ENCODE results near the gene FA2H. TPM values are rescaled to one million over a fixed set of nuclear protein-coding genes. Genes with fewer than 3 reads are reported as not detected.
A peak's percentile ranks its signal among the peaks of the same experiment; 100 is the strongest.

FA2H gene
- total and polyA plus RNA-seq, 2 of the 13 experiments (the other 11 are each of a cell fraction or from before 2014, with no cell fraction given), result 0.20 TPM; not detected in 1

DNA sequence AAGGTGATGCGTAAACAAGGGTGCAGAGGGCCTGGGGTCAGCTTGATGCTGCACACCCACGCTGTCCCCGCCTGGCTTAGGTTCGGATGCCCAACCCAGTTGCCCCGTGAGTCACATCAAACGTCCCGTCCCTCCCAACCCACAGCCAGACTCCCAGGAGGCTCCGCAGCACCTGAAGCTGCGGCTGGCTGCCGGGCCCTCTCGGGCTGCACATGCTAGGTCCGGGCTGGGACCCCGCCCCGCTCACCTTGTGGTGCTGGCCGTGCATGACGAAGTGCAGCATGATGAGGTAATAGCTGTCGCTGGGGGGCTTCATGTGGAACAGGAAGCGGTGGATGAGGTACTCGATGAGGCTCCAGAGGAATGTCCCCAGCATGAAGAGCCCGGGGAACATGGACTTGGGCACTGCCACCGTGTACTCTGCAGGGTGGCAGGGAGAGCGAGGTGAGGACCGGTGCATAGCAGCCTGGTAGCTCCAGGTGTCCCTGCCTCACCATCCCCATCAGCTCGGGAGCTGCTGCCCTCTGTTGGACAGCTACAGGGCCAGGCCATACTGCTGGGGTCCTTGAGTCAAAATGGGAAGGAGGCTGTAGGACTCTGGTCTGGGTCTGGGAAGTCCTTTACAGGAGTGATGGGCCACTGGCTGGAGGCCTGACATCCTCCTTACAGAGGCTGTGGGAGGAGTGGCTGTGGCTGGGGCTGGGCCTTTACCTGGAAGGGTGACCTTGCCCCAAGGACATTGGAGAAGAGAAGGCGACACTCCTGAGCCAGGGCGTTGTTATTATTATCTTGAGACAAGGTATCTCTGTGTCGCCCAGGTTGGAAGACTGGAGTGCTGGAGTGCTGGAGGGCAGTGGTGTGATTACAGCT lies 55.6 kb downstream of the FA2H start:
- no peak overlapping the region for H3K27ac ChIP-seq (ENCODE audit: extremely low read length, insufficient read depth, low read length)
- H2AFZ ChIP-seq (ENCODE audit: low read length), result no peak overlapping the region
- no peaks in the 10 kb centered on the region for H4K20me1 ChIP-seq (ENCODE audit: insufficient read depth, low read length)
- peaks cover 14 to 50% of the 10 kb centered on the region in 2 experiments for H3K27me3 ChIP-seq (ENCODE audit: control insufficient read depth in 1 of 2, insufficient read depth in 2 of 2, low read length in 2 of 2)
- in situ Hi-C loops (cut with HindIII; ENCODE audit: extremely low pct_ligation_motif_present, low pct_unique_long_range_greater_than_20kb) (no loop called here), intact Hi-C loops (cut with micrococcal nuclease; ENCODE audit: unreplicated experiment) (no loop called here)
- no peaks in the 10 kb centered on the region for H3K79me2 ChIP-seq (ENCODE audit: insufficient read depth, low read length)
- DNase-seq (ENCODE audit: low spot score) (no peak), ATAC-seq (peak; percentile 69), FAIRE-seq (no peak)
- H3K9ac ChIP-seq (ENCODE audit: insufficient read depth, low read depth, low read length), result no peak overlapping the region
- H3K4me1 ChIP-seq (ENCODE audit: insufficient read depth, low read length), result 0 out of 2 replicates have a peak, but pooled peaks cover 6% of the 10 kb centered on the region
- no peak overlapping the region for H3K4me2 ChIP-seq (ENCODE audit: low read depth, low read length)
- POLR2A ChIA-PET, result interaction anchor here (1.0 kb wide), 1 partner anchor 18 kb away, joined by 5 read pairs; the partner anchor contains the start of gene MLKL
- 33% methylated on average over 22 of the region's 27 CpGs for WGBS (ENCODE audit: low lambda C conversion rate)
- H3K36me3 ChIP-seq (replicated peaks in 1 of 2; ENCODE audit: control insufficient read depth in 1 of 2, insufficient read depth in 2 of 2, low read length in 2 of 2), result no peaks in the 10 kb centered on the region
- no peaks in the 10 kb centered on the region for H3K9me3 ChIP-seq (ENCODE audit: low read length)
- TF ChIP-seq STAG1 (CRISPR knock-in tag; IDR thresholded peaks at IDR 0.05) (0 out of 2 replicates have a peak, but pooled peaks have one; percentile 26), ZNF138 (CRISPR knock-in tag; IDR thresholded peaks at IDR 0.05; ENCODE audit: low read depth) (no peak), ZNF550 (CRISPR knock-in tag; IDR thresholded peaks at IDR 0.05; ENCODE audit: borderline replicate concordance) (no peak), SMC3 (IDR thresholded peaks at IDR 0.05; ENCODE audit: low read length) (no peak), POLR2AphosphoS2 (IDR thresholded peaks at IDR 0.05; ENCODE audit: low read depth, low read length) (no peak), ISL2 (CRISPR knock-in tag; IDR thresholded peaks at IDR 0.05) (no peak), KDM3A (CRISPR knock-in tag; IDR thresholded peaks at IDR 0.05; ENCODE audit: low read depth) (no peak), XRCC5 (optimal IDR thresholded peaks at IDR 0.05; ENCODE audit: low read length) (peak; percentile 40), ZNF629 (CRISPR knock-in tag; conservative IDR thresholded peaks at IDR 0.05) (no peak), ARHGAP35 (CRISPR knock-in tag; IDR thresholded peaks at IDR 0.05; ENCODE audit: borderline replicate concordance) (0 out of 2 replicates have a peak, but pooled peaks have one; percentile 47), ZNF768 (CRISPR knock-in tag; IDR thresholded peaks at IDR 0.05) (0 out of 2 replicates have a peak, but pooled peaks have one; percentile 6), ZBTB21 (CRISPR knock-in tag; IDR thresholded peaks at IDR 0.05) (no peak), ZNF713 (CRISPR knock-in tag; IDR thresholded peaks at IDR 0.05) (no peak), NFIB (CRISPR knock-in tag; IDR thresholded peaks at IDR 0.05; ENCODE audit: borderline replicate concordance) (0 out of 2 replicates have a peak, but pooled peaks have one; percentile 44), DPF2 (CRISPR knock-in tag; IDR thresholded peaks at IDR 0.05; ENCODE audit: borderline replicate concordance, low read depth) (no peak)
- TF ChIP-seq, protein P1, sequence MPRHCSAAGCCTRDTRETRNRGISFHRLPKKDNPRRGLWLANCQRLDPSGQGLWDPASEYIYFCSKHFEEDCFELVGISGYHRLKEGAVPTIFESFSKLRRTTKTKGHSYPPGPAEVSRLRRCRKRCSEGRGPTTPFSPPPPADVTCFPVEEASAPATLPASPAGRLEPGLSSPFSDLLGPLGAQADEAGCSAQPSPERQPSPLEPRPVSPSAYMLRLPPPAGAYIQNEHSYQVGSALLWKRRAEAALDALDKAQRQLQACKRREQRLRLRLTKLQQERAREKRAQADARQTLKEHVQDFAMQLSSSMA (CRISPR knock-in tag; IDR thresholded peaks at IDR 0.05), result no peak
- TF ChIP-seq, protein P2, sequence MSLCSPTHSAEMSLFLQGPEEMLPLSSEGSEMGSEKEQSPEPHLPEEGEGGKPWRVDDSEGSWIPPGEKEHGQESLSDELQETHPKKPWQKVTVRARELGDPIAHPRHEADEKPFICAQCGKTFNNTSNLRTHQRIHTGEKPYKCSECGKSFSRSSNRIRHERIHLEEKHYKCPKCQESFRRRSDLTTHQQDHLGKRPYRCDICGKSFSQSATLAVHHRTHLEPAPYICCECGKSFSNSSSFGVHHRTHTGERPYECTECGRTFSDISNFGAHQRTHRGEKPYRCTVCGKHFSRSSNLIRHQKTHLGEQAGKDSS (CRISPR knock-in tag; IDR thresholded peaks at IDR 0.05; ENCODE audit: borderline replicate concordance, low read depth), result no peak
- TF ChIP-seq, protein P3, sequence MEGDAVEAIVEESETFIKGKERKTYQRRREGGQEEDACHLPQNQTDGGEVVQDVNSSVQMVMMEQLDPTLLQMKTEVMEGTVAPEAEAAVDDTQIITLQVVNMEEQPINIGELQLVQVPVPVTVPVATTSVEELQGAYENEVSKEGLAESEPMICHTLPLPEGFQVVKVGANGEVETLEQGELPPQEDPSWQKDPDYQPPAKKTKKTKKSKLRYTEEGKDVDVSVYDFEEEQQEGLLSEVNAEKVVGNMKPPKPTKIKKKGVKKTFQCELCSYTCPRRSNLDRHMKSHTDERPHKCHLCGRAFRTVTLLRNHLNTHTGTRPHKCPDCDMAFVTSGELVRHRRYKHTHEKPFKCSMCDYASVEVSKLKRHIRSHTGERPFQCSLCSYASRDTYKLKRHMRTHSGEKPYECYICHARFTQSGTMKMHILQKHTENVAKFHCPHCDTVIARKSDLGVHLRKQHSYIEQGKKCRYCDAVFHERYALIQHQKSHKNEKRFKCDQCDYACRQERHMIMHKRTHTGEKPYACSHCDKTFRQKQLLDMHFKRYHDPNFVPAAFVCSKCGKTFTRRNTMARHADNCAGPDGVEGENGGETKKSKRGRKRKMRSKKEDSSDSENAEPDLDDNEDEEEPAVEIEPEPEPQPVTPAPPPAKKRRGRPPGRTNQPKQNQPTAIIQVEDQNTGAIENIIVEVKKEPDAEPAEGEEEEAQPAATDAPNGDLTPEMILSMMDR (CRISPR knock-in tag; IDR thresholded peaks at IDR 0.05), result peak; percentile 49
- H3K4me3 ChIP-seq (replicated peaks in 1 of 3; ENCODE audit: insufficient read depth in 1 of 3, low read depth in 2 of 3, low read length in 3 of 3), result no peak overlapping the region
- no TSS peak for BruUV-seq (replicated peaks)
- CTCF ChIA-PET (ENCODE audit: low intra/inter-chr PET ratio, low total read pairs), result no interaction called here
